GM06990 (cell line): Measurements from ENCODE around the gene GSTA2.

ENCODE experiments used
- DNase-seq: peaks from one replicate; pipeline ENCODE4 v3.0.0-alpha.2; 2011; ENCODE audit not compliant: insufficient read length; ENCODE audit errors: extremely low read depth
- H3K27me3 ChIP-seq: replicated peaks from 2 replicates; pipeline ENCODE4 v1.6.0; 2011; ENCODE audit warnings: low read length; ENCODE audit not compliant: control insufficient read depth, insufficient read depth
- H3K36me3 ChIP-seq: 2 replicates; pipeline ENCODE4 v1.5.1; 2011; ENCODE audit warnings: low read length; ENCODE audit not compliant: control insufficient read depth, insufficient read depth
- H3K4me3 ChIP-seq: replicated peaks from 2 replicates; pipeline ENCODE4 v1.5.1; 2011; ENCODE audit warnings: low read depth, mild to moderate bottlenecking, control low read depth, low read length
- CTCF ChIP-seq: IDR thresholded peaks from 2 replicates; pipeline ENCODE4 v1.5.1; 2011; ENCODE audit warnings: low read length, control low read depth, mild to moderate bottlenecking, inconsistent platforms; ENCODE audit not compliant: insufficient read depth, poor library complexity, severe bottlenecking

Gene GSTA2

GRCh38 chr6:52741872-52742271, 21.4 kb downstream of the GSTA2 start:
- H3K27me3 ChIP-seq, result no peaks in the 10 kb centered on the region
- H3K36me3 ChIP-seq, result no peaks in the 10 kb centered on the region
- no peak for TF ChIP-seq CTCF
- H3K4me3 ChIP-seq, result no peak overlapping the region
- DNase-seq, result no peak

DNA sequence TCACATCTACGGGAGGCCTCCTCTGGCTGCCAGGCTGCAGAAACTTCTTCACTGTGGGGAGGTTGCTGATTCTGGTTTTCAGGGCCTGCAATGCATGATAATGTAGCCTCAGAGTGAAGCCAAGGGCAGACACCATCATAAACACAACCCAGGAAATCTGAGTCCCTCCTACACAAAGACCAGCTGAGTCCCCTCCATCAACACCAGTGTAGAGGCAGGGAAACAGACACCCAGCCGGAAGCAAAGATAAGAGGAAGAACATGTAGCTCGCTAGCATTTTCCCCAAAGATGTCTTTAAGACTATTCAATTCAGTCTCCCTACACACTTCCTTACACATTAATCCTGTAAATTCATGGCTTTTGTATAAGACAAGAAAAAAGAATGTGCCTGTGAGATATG, 23.6 kb downstream of the GSTA2 start:
- no peaks in the 10 kb centered on the region for H3K27me3 ChIP-seq
- TF ChIP-seq CTCF, result no peak
- DNase-seq, result no peak
- H3K36me3 ChIP-seq, result no peaks in the 10 kb centered on the region
- H3K4me3 ChIP-seq, result no peak overlapping the region

DNA sequence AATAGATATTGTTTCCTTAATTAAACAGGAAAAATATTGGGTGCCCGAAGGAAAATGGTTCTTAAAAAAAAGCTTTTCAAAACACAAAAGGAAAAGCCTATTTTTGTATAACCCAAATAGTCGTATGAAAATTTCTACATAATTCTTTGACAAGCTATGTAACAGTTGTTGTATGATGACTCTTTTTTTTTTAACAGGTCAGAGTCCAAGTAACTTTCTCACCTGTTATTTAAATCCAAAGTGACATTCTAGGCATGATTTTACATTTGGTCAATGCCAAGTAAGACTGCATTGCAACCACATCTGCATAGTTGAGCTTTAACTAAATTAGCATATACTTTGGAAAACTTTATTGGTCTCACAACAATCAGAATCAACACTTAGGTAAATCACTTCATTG, 24.1 kb downstream of the GSTA2 start:
- DNase-seq, result no peak
- H3K4me3 ChIP-seq, result no peak overlapping the region
- no peak for TF ChIP-seq CTCF
- no peaks in the 10 kb centered on the region for H3K36me3 ChIP-seq
- no peaks in the 10 kb centered on the region for H3K27me3 ChIP-seq

GRCh38 chr6:52736145-52736544, 27.1 kb downstream of the GSTA2 start:
- Histone ChIP-seq H3K4me3 (no peak overlapping the region), H3K27me3 (no peaks in the 10 kb centered on the region), H3K36me3 (no peaks in the 10 kb centered on the region)
- TF ChIP-seq CTCF, result no peak
- DNase-seq, result no peak

GRCh38 chr6:52735071-52735470, 28.2 kb downstream of the GSTA2 start:
- TF ChIP-seq CTCF, result no peak
- Histone ChIP-seq H3K36me3 (no peaks in the 10 kb centered on the region), H3K27me3 (no peaks in the 10 kb centered on the region), H3K4me3 (no peak overlapping the region)
- DNase-seq, result no peak

- DNase-seq, result no peak
- TF ChIP-seq CTCF, result no peak
- Histone ChIP-seq H3K36me3 (no peaks in the 10 kb centered on the region), H3K4me3 (no peak overlapping the region), H3K27me3 (no peaks in the 10 kb centered on the region)
Observed at GRCh38 chr6:52734072-52734471, 29.2 kb downstream of the GSTA2 start.
